ENCODE data around the gene CHRNA5. TPM values are rescaled to one million over a fixed set of nuclear protein-coding genes. Genes with fewer than 3 reads are reported as not detected.

Gene CHRNA5
- total and polyA plus RNA-seq, 12 donors, result 0.49 to 3.9 (median 2.3) TPM

GRCh38 chr15:78567531-78567930 is 2.2 kb downstream of the CHRNA5 start:
- Histone ChIP-seq H3K36me3 (no peaks in the 10 kb centered on the region), H3K4me3 (no peak overlapping the region), H3K27me3 (peaks cover 0 to 37% (median 14%) of the 10 kb centered on the region in 7 donors), H3K27ac (no peak overlapping the region), H3K4me1 (peaks cover 0 to 20% (median 12%) of the 10 kb centered on the region in 9 donors), H3K9me3 (no peaks in the 10 kb centered on the region)
- WGBS, 2 donors, result 81 to 82% methylated on average over 4 of the region's 4 CpGs
- no peak for DNase-seq
- no peak for TF ChIP-seq CTCF (IDR thresholded peaks at IDR 0.05)
- intact Hi-C loops (cut with DNase I), result no loop called here
- ATAC-seq, result no peak

GRCh38 chr15:78570710-78571109 is 5.4 kb downstream of the CHRNA5 start:
- DNase-seq (no peak), ATAC-seq (no peak)
- intact Hi-C loops (cut with DNase I), result no loop called here
- WGBS, 2 donors, result 91 to 100% methylated on average over 2 of the region's 2 CpGs
- no peak overlapping the region for H3K27ac ChIP-seq
- H3K9me3 ChIP-seq, result no peaks in the 10 kb centered on the region
- H3K36me3 ChIP-seq, result no peaks in the 10 kb centered on the region
- peaks cover 0 to 14% (median 7%) of the 10 kb centered on the region in 9 donors for H3K4me1 ChIP-seq
- no peak for TF ChIP-seq CTCF (IDR thresholded peaks at IDR 0.05)
- peaks cover 0 to 27% (median 14%) of the 10 kb centered on the region in 7 donors for H3K27me3 ChIP-seq
- no peak overlapping the region for H3K4me3 ChIP-seq

- intact Hi-C loops (cut with DNase I), result no loop called here
- no peaks in the 10 kb centered on the region for H3K36me3 ChIP-seq
- WGBS, 2 donors, result 84% methylated on average over 4 of the region's 4 CpGs
- H3K4me1 ChIP-seq, result peaks cover 0 to 8% (median 1%) of the 10 kb centered on the region in 9 donors
- no peak for TF ChIP-seq CTCF (IDR thresholded peaks at IDR 0.05)
- no peak for ATAC-seq
- H3K9me3 ChIP-seq, result no peaks in the 10 kb centered on the region
- no peak for DNase-seq
- H3K4me3 ChIP-seq, result no peak overlapping the region
- H3K27ac ChIP-seq, result no peak overlapping the region
- peaks cover 0 to 31% (median 14%) of the 10 kb centered on the region in 7 donors for H3K27me3 ChIP-seq
Measured at GRCh38 chr15:78571382-78571781, 6.1 kb downstream of the CHRNA5 start.

GRCh38 chr15:78573416-78573815 is 8.1 kb downstream of the CHRNA5 start:
- WGBS, 2 donors, result 62 to 89% methylated on average over 4 of the region's 4 CpGs
- H3K4me1 ChIP-seq, result peaks cover 0 to 7% (median 0%) of the 10 kb centered on the region in 9 donors
- H3K4me3 ChIP-seq, result no peak overlapping the region
- no peaks in the 10 kb centered on the region for H3K9me3 ChIP-seq
- DNase-seq, result no peak
- no peaks in the 10 kb centered on the region for H3K36me3 ChIP-seq
- peaks cover 0 to 20% (median 3%) of the 10 kb centered on the region in 7 donors for H3K27me3 ChIP-seq
- no peak overlapping the region for H3K27ac ChIP-seq
- intact Hi-C loops (cut with DNase I), result no loop called here
- ATAC-seq, result no peak
- no peak for TF ChIP-seq CTCF (IDR thresholded peaks at IDR 0.05)
